GM21390 (cell line): Measurements from ENCODE around the gene CCT5.
"Not testable (repeated sequence)": the region's sequence is repeated elsewhere in the genome, so short reads cannot be mapped to it uniquely, and the experiment has no call there.

ENCODE experiments used
- ATAC-seq: cut with Tn5 transposase; IDR thresholded peaks from one replicate; pipeline ENCODE4 v1.9.1; 2021; ENCODE audit not compliant: unreplicated experiment

Gene CCT5

DNA sequence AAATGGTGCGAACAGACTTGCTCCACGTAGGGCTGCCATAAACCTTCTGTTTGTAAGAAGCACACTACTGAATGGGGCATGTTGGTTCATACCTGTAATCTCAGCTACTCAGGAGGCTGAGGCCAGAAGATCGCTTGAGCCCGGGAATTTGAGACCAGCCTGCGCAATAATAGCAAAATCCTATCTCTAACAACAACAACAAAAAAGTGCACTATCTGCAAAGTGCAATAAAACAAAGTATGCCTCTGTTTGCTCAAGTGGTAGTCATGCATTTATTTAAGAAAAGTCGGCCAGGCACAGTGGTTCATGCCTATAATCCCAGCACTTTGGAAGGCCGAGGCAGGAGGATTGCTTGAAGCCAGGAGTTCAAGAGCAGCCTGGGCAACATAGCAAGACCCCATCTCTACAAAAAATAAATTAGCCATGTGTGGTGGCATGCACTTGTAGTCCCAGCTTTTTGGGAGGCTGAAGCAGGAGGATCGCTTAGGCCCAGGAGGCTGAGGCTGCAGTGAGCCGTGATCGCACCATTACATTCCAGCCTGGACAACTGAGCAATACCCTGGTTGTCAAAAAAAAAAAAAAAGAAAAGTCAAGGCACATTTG, 5.6 kb upstream of the CCT5 start:
- no peak for ATAC-seq

GRCh38 chr5:10246761-10247160, 3.3 kb upstream of the CCT5 start:
- no peak for ATAC-seq

DNA sequence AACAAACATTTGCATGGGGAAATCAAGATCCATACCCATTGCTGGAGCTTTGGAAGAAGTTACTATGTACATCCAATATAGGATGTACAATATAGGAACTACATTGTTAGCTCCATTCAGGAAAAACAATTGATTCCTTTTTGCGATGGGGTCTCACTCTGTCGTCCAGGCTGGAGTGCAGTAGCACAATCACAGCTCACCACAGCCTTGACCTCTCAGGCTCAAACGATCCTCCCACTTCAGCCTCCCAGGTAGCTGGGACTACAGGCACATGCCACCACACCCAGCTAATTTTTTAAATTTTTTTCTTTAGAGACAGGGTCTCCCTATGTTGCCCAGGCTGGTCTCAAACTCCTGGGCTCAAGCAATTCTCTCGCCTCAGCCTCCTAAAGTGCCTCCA, 2.9 kb upstream of the CCT5 start:
- not testable (repeated sequence) for ATAC-seq

DNA sequence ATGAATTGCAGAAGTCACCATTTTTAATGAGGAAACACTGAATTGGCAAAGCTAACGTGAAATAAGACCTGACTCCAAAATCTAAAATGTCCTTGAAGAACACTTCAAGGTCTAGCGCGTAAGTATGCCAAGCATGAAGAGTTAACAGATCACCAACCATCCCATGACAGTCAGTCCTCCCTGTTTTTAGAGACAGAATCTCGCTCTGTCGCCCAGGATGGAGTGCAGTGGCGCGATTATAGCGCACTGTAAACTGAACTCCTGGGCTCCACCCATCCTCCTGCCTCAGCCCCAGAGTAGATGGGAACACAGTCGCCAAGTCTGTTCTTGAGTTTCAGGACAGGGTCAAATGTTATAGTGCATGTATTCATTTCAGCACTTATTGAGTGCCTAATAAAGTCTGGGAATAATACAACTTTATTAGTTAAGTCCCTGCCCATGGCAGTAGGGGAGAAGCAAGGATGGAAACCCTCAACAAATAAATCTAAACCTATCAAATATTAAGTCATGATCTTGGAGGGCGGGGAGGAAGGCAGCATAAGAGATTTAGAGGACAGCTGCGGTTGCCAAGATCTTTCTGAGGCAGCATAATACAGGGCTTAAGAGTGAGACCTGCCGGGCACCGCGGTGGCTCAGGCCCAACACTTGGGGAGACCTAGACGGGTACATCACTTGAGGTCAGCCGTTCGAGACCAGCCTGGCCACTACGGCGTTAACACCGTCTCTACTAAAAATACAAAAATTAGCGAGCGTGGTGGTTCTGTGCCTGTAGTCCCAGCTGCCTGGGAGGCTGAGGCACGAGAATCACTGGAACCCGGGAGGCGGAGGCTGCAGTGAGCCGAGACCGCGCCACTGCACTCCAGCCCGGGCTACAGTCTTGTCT, 1.5 kb upstream of the CCT5 start:
- ATAC-seq, result peak; percentile 0

DNA sequence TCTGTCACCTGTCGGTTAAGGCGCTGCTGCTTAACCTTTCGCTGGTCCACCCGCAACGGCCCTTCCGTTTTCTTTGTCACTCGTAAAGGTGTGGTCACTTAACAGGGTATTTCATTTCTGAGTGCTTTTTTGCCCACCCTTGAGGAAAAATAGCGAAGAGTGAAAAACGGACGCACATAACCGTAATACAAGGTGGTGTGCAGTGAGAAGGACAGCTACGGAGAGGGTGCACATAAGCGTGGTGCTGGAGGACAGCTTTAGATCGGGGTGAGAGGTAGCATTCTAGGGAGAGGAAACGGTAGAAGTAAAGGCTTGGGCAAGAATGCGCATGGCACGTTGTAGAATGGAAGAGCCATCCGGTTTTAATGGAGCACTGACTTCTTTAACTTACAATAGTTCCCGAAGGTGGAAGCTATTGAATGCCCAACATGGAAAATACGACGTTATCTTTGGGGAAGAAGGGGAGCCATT, 761 bp downstream of the CCT5 start:
- no peak for ATAC-seq

GRCh38 chr5:10251405-10251804, 1.3 kb downstream of the CCT5 start:
- ATAC-seq, result no peak

DNA sequence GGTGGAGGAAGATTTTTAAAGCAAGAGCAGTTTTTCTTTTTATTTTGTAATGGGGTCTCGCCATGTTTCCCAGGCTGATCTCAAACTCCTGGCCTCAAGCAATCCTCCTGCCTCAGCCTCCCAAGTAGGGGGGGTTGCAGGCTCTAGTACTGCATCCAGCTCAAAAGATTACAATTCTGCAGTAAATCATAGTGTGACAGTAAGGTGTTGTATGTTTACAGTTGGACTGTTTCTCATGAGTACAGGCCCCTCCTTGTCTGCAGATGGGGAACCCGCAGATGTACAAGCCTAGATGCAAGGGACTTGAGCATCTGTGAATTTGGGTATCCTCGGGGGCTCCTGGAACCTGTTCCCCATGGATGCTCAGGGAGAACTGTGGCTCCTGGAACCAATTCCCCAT, 3.3 kb downstream of the CCT5 start:
- ATAC-seq, result no peak

DNA sequence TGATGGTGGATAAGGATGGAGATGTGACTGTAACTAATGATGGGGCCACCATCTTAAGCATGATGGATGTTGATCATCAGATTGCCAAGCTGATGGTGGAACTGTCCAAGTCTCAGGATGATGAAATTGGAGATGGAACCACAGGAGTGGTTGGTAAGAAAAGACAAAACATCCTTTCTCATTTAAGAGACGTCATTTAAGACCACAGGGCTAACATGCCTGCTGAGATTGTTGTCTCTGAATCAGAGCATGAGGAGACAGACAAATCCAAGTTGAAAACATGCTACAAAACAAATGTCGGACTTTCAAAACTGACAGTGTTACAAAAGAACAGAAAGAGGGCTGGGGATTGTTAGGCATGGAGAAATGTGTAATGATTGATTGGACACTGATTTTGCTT, 4.6 kb downstream of the CCT5 start:
- no peak for ATAC-seq

GRCh38 chr5:10257870-10258269, 7.8 kb downstream of the CCT5 start:
- ATAC-seq, result no peak

DNA sequence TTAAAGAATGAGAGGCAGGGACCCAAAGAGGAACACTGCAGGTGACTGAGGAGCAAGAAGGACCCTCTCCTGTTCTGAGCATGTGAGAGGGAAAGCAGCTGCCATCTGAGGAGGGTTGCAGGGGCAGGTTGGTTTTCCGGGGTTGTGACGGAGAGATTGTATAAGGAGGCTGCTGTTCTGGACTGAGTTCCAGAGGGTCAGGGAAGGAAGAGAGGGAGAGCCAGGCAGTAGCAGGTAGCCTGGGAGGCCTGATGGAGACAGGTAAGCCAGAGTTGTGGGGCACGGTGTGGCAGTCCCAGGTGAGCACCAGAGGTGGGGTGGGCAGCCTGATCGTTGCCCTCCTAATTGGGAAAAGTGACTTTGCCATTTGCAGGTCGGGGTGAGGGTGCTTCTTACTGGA, 9.8 kb downstream of the CCT5 start:
- no peak for ATAC-seq

- no peak for ATAC-seq
Observed at GRCh38 chr5:10261065-10261464, 11.0 kb downstream of the CCT5 start.

DNA sequence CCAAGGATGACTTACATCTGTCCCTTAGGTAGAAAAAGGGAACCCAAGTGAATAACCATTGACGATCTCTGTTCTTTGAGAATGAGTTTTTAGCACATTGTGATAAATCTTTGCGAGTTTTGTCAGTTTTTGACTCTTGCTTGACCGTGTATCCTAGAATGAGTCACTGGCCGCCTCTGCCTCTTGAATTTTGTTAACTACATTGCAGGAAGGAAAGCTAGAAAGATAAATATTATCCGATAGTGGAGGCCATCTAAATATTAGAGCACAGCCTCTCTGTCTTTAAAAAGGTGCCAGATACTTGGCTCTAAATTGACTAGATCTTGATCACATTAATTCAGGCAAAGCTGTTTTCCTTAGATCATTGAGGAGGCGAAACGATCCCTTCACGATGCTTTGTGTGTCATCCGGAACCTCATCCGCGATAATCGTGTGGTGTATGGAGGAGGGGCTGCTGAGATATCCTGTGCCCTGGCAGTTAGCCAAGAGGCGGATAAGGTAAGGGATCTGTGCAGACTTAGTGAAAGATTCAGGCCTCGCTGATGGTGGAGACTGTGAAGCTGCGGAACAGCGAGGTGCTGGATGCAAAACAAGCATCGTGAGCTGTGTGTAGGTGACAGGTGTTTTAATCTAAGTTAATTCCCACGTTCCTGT, 12.2 kb downstream of the CCT5 start:
- no peak for ATAC-seq

DNA sequence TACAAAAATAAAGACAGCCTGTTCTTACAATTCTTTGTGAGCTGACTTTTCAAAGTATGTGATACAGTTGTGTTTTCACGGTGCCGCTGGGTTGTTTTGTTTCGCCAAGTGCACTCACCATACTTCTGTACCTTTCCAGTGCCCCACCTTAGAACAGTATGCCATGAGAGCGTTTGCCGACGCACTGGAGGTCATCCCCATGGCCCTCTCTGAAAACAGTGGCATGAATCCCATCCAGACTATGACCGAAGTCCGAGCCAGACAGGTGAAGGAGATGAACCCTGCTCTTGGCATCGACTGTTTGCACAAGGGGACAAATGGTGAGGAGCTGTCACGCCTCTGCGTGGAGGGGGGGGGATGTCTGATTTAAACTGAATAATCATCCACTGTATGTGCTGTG, 12.9 kb downstream of the CCT5 start:
- ATAC-seq, result no peak

DNA sequence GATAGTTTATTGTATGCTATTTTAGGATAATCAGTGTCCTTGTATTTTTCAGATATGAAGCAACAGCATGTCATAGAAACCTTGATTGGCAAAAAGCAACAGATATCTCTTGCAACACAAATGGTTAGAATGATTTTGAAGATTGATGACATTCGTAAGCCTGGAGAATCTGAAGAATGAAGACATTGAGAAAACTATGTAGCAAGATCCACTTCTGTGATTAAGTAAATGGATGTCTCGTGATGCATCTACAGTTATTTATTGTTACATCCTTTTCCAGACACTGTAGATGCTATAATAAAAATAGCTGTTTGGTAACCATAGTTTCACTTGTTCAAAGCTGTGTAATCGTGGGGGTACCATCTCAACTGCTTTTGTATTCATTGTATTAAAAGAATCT, 14.5 kb downstream of the CCT5 start:
- ATAC-seq, result no peak

GRCh38 chr5:10265245-10266109, 15.4 kb downstream of the CCT5 start:
- ATAC-seq, result no peak

GRCh38 chr5:10266137-10266536, 16.1 kb downstream of the CCT5 start:
- no peak for ATAC-seq

DNA sequence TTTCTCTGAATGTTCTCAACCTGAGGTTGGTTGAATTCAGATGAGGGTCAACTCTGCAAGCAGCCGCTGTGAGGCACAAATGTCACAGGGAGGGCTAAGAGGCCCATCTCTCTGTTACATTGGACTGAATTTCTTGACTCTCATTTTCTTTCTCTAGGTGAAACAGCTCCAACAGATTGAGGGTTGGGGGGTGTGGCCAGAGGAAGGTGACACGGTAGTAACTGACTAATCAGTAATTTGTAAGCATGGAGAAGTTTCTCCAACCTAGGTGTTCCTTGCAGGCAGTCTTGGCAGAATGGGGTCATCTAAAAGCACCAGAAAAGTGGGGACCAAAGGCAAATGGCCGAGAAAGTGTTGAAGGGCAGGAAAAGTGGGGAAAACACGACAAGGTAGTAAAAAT, 16.8 kb downstream of the CCT5 start:
- no peak for ATAC-seq

GRCh38 chr5:10268100-10268499, 18.0 kb downstream of the CCT5 start:
- no peak for ATAC-seq

DNA sequence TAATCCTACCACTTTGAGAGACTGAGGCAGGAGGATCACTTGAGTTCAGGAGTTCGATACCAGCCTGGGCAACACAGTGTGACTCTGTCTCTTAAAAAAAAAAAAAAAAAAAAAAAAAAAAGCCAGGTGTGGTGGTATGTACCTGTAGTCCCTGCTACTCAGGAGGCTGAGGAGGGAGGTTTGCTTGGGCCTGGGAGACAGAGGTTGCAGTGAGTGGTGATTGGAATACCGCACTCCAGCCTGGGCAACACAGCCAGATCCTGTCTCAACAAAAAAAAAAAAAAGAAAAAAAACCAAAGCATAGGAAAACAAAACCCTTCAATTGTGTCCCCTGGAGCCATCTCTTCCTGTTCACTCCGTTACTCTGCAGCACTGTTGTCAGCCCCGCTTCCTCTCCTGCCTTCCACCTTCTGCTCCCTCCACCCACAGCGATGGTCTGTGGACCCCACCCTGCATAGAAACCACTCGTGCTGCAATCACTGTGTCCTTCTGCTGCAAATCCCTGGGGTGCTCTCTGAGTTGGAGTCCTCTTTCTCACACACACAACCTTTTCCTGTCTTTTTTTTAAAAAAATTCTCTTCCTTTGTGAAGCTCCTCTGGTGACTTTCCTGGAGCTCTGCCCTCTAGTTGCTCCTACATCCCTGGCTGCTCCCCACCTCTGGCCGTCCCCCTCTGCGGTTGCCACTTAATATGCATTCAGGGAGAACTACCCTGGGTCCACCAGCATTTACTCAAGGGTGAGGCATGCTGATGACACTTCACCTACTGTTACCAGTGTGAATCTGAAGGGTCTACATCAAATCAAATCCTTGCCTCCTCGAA, 22.2 kb downstream of the CCT5 start:
- no peak for ATAC-seq

DNA sequence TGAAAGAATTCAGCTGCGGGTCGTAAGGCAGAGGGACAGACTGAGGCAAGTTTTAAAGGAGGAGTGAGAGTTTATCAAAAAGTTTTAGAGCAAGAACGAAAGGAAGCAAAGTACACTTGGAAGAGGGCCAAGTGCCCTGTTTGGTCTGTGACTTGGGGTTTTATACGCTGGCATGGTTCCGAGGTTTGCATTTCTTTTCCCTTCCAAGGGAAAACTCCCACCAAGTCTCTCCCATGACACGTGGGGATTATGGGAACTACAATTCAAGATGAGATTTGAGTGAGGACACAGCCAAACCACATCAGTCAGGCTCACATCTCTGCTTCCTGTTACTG, 22.8 kb downstream of the CCT5 start:
- not testable (repeated sequence) for ATAC-seq
